Naive thymus-derived CD4-positive, alpha-beta T cell (primary cell): ENCODE results near the gene COL9A3. TPM values are rescaled to one million over a fixed set of nuclear protein-coding genes. Genes with fewer than 3 reads are reported as not detected.

Experiments used
- ATAC-seq: fragments of 150-1000 bp; cut with Tn5 transposase; 2 replicates; pipeline ENCODE4 v1.10.0; 2021; ENCODE audit warnings: mild to moderate bottlenecking, moderate library complexity
- CTCF ChIA-PET: fragments of 350-600 bp; sonication (Branson Sonifier 250); formaldehyde crosslinking; loops from one replicate; lab custom pipeline; 2021; ENCODE audit warnings: antibody characterized with exemption; lab: Charles Lee
- POLR2A ChIA-PET: fragments of 350-600 bp; sonication (Branson Sonifier 250); formaldehyde crosslinking; loops from one replicate; lab custom pipeline; 2021; ENCODE audit warnings: antibody characterized with exemption, inconsistent platforms; lab: Charles Lee
- DNase-seq, 9 donors: peaks; one replicate each; pipeline versions ENCODE4 v3.0.0 to v3.0.0-alpha.2; 2020 to 2022; ENCODE audit warnings: mixed read lengths in 1 of 9
- H3K27ac ChIP-seq: one replicate; pipeline ENCODE4 v1.7.0; 2013; ENCODE audit warnings: mild to moderate bottlenecking, low read depth, low read length, moderate library complexity
- H3K27me3 ChIP-seq, 2 donors: one replicate each; pipeline ENCODE4 v1.7.0; 2013; ENCODE audit warnings: low read length in 2 of 2, mild to moderate bottlenecking in 2 of 2, moderate library complexity in 2 of 2; ENCODE audit not compliant: control insufficient read depth in 2 of 2, insufficient read depth in 2 of 2
- H3K36me3 ChIP-seq, 3 experiments: 1 replicate in 2 of 3; 2 replicates in 1 of 3; pipeline ENCODE4 v1.7.0; 2013; ENCODE audit warnings: low read length in 3 of 3, mild to moderate bottlenecking in 3 of 3, moderate library complexity in 1 of 3; ENCODE audit not compliant: insufficient read depth in 3 of 3, control insufficient read depth in 2 of 3
- H3K4me1 ChIP-seq, 2 donors: one replicate each; pipeline ENCODE4 v1.7.0; 2013; ENCODE audit warnings: low read length in 2 of 2, mild to moderate bottlenecking in 2 of 2, moderate library complexity in 1 of 2; ENCODE audit not compliant: control insufficient read depth in 2 of 2, insufficient read depth in 2 of 2
- H3K4me3 ChIP-seq: 2 replicates; pipeline ENCODE4 v1.7.0; 2013; ENCODE audit warnings: mild to moderate bottlenecking, low read length
- H3K9me3 ChIP-seq, 3 experiments: 1 replicate in 2 of 3; 2 replicates in 1 of 3; pipeline ENCODE4 v1.7.0; 2013; ENCODE audit warnings: low read length in 3 of 3; ENCODE audit not compliant: control insufficient read depth in 2 of 3
- H3K27ac Mint-ChIP-seq, 9 donors: one replicate each; pipeline ENCODE4 v1.8.0; 2020 to 2022; ENCODE audit warnings: mixed read lengths in 9 of 9, mild to moderate bottlenecking in 8 of 9, moderate library complexity in 5 of 9, inconsistent platforms in 2 of 9
- H3K27me3 Mint-ChIP-seq, 5 donors: one replicate each; pipeline ENCODE4 v1.8.0; 2021 to 2022; ENCODE audit warnings: mixed read lengths in 5 of 5, mild to moderate bottlenecking in 1 of 5
- H3K36me3 Mint-ChIP-seq, 5 donors: one replicate each; pipeline ENCODE4 v1.8.0; 2020 to 2022; ENCODE audit warnings: mixed read lengths in 5 of 5, mild to moderate bottlenecking in 3 of 5, inconsistent platforms in 1 of 5
- H3K4me1 Mint-ChIP-seq, 7 donors: one replicate each; pipeline ENCODE4 v1.8.0; 2020 to 2022; ENCODE audit warnings: mixed read lengths in 7 of 7, mild to moderate bottlenecking in 3 of 7, inconsistent platforms in 1 of 7
- H3K4me3 Mint-ChIP-seq, 10 donors: one replicate each; pipeline ENCODE4 v1.8.0; 2020 to 2022; ENCODE audit warnings: mild to moderate bottlenecking in 10 of 10, mixed read lengths in 10 of 10, moderate library complexity in 6 of 10, inconsistent platforms in 2 of 10
- H3K9me3 Mint-ChIP-seq, 11 donors: one replicate each; pipeline ENCODE4 v1.8.0; 2020 to 2022; ENCODE audit warnings: mixed read lengths in 11 of 11, mild to moderate bottlenecking in 4 of 11, inconsistent platforms in 1 of 11, moderate library complexity in 1 of 11
- intact Hi-C, 2 donors: fragments of 100-400 bp; cut with micrococcal nuclease; formaldehyde crosslinking; loops; one replicate each; pipeline ENCODE4 v1.15.1; 2023
- polyA plus RNA-seq, 2 donors: library from polyadenylated mRNA; unstranded; fragments of 300-500 nt; fragmentation: Illumina TruSeq; gene quantifications; one replicate each; pipeline ENCODE4 v1.2.3, GENCODE V29; 2021
- total RNA-seq, 6 experiments: library from RNA in 5 of 6; stranded (reverse) in 5 of 6; gene quantifications; 1 replicate in 5 of 6; 2 replicates in 1 of 6; pipeline ENCODE4 v1.2.3 and lab custom pipeline; 2021 to 2026

Gene COL9A3
- total and polyA plus RNA-seq, 7 experiments from 2014 or later = 0.32 to 0.59 TPM; not detected in 5

GRCh38 chr20:62825986-62826645, 9.3 kb downstream of the COL9A3 start:
- intact Hi-C loops = loop anchor here in 1 of 2 donors (1.0 kb wide), 1 partner anchor 36 kb away; no protein-coding TSS in a partner anchor
- POLR2A ChIA-PET = no interaction called here
- no peaks in the 10 kb centered on the region for H3K27me3 ChIP-seq
- CTCF ChIA-PET = no interaction called here
- ATAC-seq (no peak), DNase-seq (peak in 1 of 9 donors; percentile 20)
- H3K4me1 ChIP-seq = peaks cover 3 to 8% of the 10 kb centered on the region in 2 donors
- no peaks in the 10 kb centered on the region for H3K9me3 ChIP-seq
- H3K4me3 Mint-ChIP-seq = no peak overlapping the region
- no peak overlapping the region for H3K27ac ChIP-seq
- H3K4me1 Mint-ChIP-seq = peaks cover 0 to 6% (median 2%) of the 10 kb centered on the region in 7 donors
- H3K27ac Mint-ChIP-seq = no peak overlapping the region
- no peaks in the 10 kb centered on the region for H3K36me3 ChIP-seq
- H3K9me3 Mint-ChIP-seq = no peaks in the 10 kb centered on the region
- H3K36me3 Mint-ChIP-seq = no peaks in the 10 kb centered on the region
- no peaks in the 10 kb centered on the region for H3K27me3 Mint-ChIP-seq
- no peak overlapping the region for H3K4me3 ChIP-seq

DNA sequence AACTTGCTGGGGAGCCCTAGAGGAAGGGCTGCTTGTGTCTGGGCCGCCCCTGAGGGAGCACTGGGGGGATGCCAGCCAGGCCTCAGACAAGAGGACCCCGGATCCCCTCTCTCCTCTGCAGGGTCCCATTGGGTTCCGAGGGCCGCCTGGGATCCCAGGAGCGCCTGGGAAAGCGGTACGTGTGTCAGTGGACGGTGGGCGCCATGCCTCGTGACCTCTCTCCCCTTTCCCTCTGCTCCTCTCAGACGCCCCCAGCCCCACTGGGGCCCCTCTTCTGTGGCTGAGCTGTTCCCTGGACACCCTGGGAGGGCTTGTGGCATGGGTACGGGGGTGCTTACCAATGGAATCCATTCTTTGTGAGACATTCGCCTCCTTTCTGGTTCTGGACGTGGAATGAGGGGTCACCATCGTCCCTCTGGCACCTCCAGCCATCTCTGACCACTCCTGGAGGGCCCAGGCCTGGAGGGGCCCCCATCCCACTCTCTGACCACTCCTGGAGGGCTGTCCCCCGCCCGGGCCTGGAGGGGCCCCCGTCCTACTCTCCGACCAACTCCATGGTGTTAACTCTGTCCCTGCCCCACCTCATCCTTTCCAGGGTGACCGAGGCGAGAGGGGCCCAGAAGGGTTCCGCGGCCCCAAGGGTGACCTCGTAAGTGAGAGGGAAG, 9.9 kb downstream of the COL9A3 start:
- ChIA-PET POLR2A (no interaction called here), CTCF (no interaction called here)
- peaks cover 0 to 8% (median 5%) of the 10 kb centered on the region in 7 donors for H3K4me1 Mint-ChIP-seq
- H3K36me3 Mint-ChIP-seq = no peaks in the 10 kb centered on the region
- no peaks in the 10 kb centered on the region for H3K9me3 Mint-ChIP-seq
- H3K9me3 ChIP-seq = no peaks in the 10 kb centered on the region
- DNase-seq = peak in 1 of 9 donors; percentile 20
- no peaks in the 10 kb centered on the region for H3K27me3 ChIP-seq
- H3K4me3 ChIP-seq = no peak overlapping the region
- no peaks in the 10 kb centered on the region for H3K36me3 ChIP-seq
- ATAC-seq = no peak
- no peak overlapping the region for H3K4me3 Mint-ChIP-seq
- intact Hi-C loops = no loop called here
- no peak overlapping the region for H3K27ac Mint-ChIP-seq
- H3K27ac ChIP-seq = no peak overlapping the region
- peaks cover 3 to 8% of the 10 kb centered on the region in 2 donors for H3K4me1 ChIP-seq
- H3K27me3 Mint-ChIP-seq = no peaks in the 10 kb centered on the region

GRCh38 chr20:62827311-62828038, 10.6 kb downstream of the COL9A3 start:
- intact Hi-C loops = no loop called here
- H3K4me3 Mint-ChIP-seq = no peak overlapping the region
- Histone ChIP-seq H3K27ac (no peak overlapping the region), H3K9me3 (no peaks in the 10 kb centered on the region), H3K36me3 (no peaks in the 10 kb centered on the region), H3K4me1 (peaks cover 3 to 8% of the 10 kb centered on the region in 2 donors), H3K4me3 (no peak overlapping the region), H3K27me3 (no peaks in the 10 kb centered on the region)
- ATAC-seq (no peak), DNase-seq (no peak)
- no peaks in the 10 kb centered on the region for H3K27me3 Mint-ChIP-seq
- CTCF ChIA-PET = no interaction called here
- POLR2A ChIA-PET = no interaction called here
- H3K9me3 Mint-ChIP-seq = no peaks in the 10 kb centered on the region
- peaks cover 0 to 15% (median 8%) of the 10 kb centered on the region in 7 donors for H3K4me1 Mint-ChIP-seq
- H3K27ac Mint-ChIP-seq = no peak overlapping the region
- H3K36me3 Mint-ChIP-seq = no peaks in the 10 kb centered on the region

GRCh38 chr20:62828051-62828450, 11.2 kb downstream of the COL9A3 start:
- ATAC-seq (no peak), DNase-seq (no peak)
- Histone ChIP-seq H3K27me3 (no peaks in the 10 kb centered on the region), H3K27ac (no peak overlapping the region), H3K36me3 (no peaks in the 10 kb centered on the region), H3K9me3 (no peaks in the 10 kb centered on the region), H3K4me1 (peaks cover 3 to 8% of the 10 kb centered on the region in 2 donors), H3K4me3 (no peak overlapping the region)
- Mint-ChIP-seq H3K27me3 (no peaks in the 10 kb centered on the region), H3K9me3 (no peaks in the 10 kb centered on the region), H3K36me3 (no peaks in the 10 kb centered on the region), H3K27ac (no peak overlapping the region), H3K4me1 (peaks cover 0 to 17% (median 13%) of the 10 kb centered on the region in 7 donors), H3K4me3 (no peak overlapping the region)
- CTCF ChIA-PET = no interaction called here
- POLR2A ChIA-PET = no interaction called here
- intact Hi-C loops = no loop called here

DNA sequence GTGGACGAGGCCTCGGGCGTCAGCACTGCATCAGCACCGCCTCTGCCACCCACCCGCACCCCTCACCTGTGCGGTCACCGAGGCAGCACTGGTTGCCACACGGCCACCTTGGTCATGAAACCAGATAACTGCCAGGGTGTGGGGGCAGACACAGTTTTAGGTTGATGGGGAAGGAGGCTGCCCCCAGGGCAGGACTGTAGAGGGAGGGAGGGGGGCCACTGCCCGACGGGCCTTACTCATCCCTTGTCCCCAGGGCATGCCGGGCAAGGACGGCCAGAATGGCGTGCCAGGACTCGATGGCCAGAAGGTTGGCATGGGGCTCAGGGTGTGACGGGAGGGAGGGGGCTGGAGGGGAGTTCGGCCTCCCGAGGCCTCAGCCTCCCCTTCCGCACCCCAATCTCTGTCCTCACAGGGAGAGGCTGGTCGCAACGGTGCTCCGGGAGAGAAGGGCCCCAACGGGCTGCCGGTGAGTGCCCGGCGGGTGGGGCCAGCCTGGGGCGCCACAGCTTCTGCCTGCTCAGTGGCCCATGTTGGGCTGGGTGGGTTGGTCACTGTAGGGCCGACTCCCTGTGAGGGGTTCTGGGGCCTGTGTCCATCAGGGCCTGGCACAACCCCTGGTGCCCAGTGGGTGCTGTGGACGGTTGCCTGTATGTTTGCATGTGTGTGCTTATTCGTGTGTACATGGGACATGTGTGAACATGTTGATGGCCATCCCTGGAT, 11.8 kb downstream of the COL9A3 start:
- intact Hi-C loops = no loop called here
- Mint-ChIP-seq H3K4me3 (no peak overlapping the region), H3K36me3 (no peaks in the 10 kb centered on the region), H3K27ac (no peak overlapping the region), H3K4me1 (peaks cover 0 to 16% (median 12%) of the 10 kb centered on the region in 7 donors), H3K27me3 (no peaks in the 10 kb centered on the region), H3K9me3 (no peaks in the 10 kb centered on the region)
- no peak for ATAC-seq
- Histone ChIP-seq H3K27ac (no peak overlapping the region), H3K36me3 (no peaks in the 10 kb centered on the region), H3K9me3 (no peaks in the 10 kb centered on the region), H3K4me3 (no peak overlapping the region), H3K4me1 (peaks cover 3 to 8% of the 10 kb centered on the region in 2 donors), H3K27me3 (no peaks in the 10 kb centered on the region)
- POLR2A ChIA-PET = no interaction called here
- DNase-seq = no peak
- CTCF ChIA-PET = no interaction called here

- no peaks in the 10 kb centered on the region for H3K36me3 ChIP-seq
- no peaks in the 10 kb centered on the region for H3K9me3 ChIP-seq
- Mint-ChIP-seq H3K27ac (no peak overlapping the region), H3K4me3 (no peak overlapping the region), H3K36me3 (no peaks in the 10 kb centered on the region), H3K27me3 (no peaks in the 10 kb centered on the region), H3K9me3 (no peaks in the 10 kb centered on the region), H3K4me1 (peaks cover 0 to 16% (median 12%) of the 10 kb centered on the region in 7 donors)
- no peak for DNase-seq
- ChIA-PET CTCF (no interaction called here), POLR2A (no interaction called here)
- intact Hi-C loops = no loop called here
- no peak for ATAC-seq
- H3K4me1 ChIP-seq = peaks cover 2% of the 10 kb centered on the region in 2 donors
- H3K27me3 ChIP-seq = no peaks in the 10 kb centered on the region
- no peak overlapping the region for H3K27ac ChIP-seq
- H3K4me3 ChIP-seq = no peak overlapping the region
These were observed 12.7 kb downstream of the COL9A3 start for GRCh38 chr20:62829231-62830230.
